Nephron (organoid): ENCODE measurements around the gene FHOD3.
"Not testable (repeated sequence)": the region's sequence is repeated elsewhere in the genome, so short reads cannot be mapped to it uniquely, and the experiment has no call there.

Experiments
- H3K27ac Mint-ChIP-seq, 3 experiments: 2 replicates each; pipeline ENCODE4 v1.8.0; 2020; ENCODE audit warnings: mixed read lengths in 3 of 3, mild to moderate bottlenecking in 2 of 3, moderate library complexity in 1 of 3
- H3K27me3 Mint-ChIP-seq: 2 replicates; pipeline ENCODE4 v1.8.0; 2021; ENCODE audit warnings: low read depth, mild to moderate bottlenecking, moderate library complexity, mixed read lengths
- H3K36me3 Mint-ChIP-seq: 2 replicates; pipeline ENCODE4 v1.8.0; 2020; ENCODE audit warnings: low read depth, mixed read lengths
- H3K4me1 Mint-ChIP-seq: 2 replicates; pipeline ENCODE4 v1.8.0; 2020; ENCODE audit warnings: mixed read lengths
- H3K4me3 Mint-ChIP-seq, 3 experiments: 2 replicates each; pipeline ENCODE4 v1.8.0; 2020; ENCODE audit warnings: mild to moderate bottlenecking in 3 of 3, mixed read lengths in 3 of 3, moderate library complexity in 2 of 3
- H3K9me3 Mint-ChIP-seq: 2 replicates; pipeline ENCODE4 v1.8.0; 2020; ENCODE audit warnings: mixed read lengths
- CTCF ChIP-seq, 3 experiments: fragments of 200-600 bp; sonication (generic); IDR thresholded peaks; one replicate each; pipeline ENCODE4 v1.5.0; 2021; ENCODE audit warnings: antibody characterized with exemption in 3 of 3; ENCODE audit not compliant: unreplicated experiment in 3 of 3

Gene FHOD3

GRCh38 chr18:36813824-36814223, 516.3 kb downstream of the FHOD3 start:
- H3K36me3 Mint-ChIP-seq = peaks cover 42% of the 10 kb centered on the region
- no peak for TF ChIP-seq CTCF (IDR thresholded peaks at IDR 0.05; ENCODE audit: unreplicated experiment in 3 of 3)
- H3K4me1 Mint-ChIP-seq = no peaks in the 10 kb centered on the region
- no peak overlapping the region for H3K27ac Mint-ChIP-seq
- no peak overlapping the region for H3K4me3 Mint-ChIP-seq
- H3K9me3 Mint-ChIP-seq = no peaks in the 10 kb centered on the region
- no peaks in the 10 kb centered on the region for H3K27me3 Mint-ChIP-seq

GRCh38 chr18:36814994-36815393, 517.5 kb downstream of the FHOD3 start:
- no peaks in the 10 kb centered on the region for H3K4me1 Mint-ChIP-seq
- no peaks in the 10 kb centered on the region for H3K9me3 Mint-ChIP-seq
- peaks cover 45% of the 10 kb centered on the region for H3K36me3 Mint-ChIP-seq
- no peak overlapping the region for H3K4me3 Mint-ChIP-seq
- no peak overlapping the region for H3K27ac Mint-ChIP-seq
- H3K27me3 Mint-ChIP-seq = no peaks in the 10 kb centered on the region
- TF ChIP-seq CTCF (IDR thresholded peaks at IDR 0.05; ENCODE audit: unreplicated experiment in 3 of 3) = no peak

GRCh38 chr18:36816096-36816495, 518.6 kb downstream of the FHOD3 start:
- not testable (repeated sequence) for H3K27me3 Mint-ChIP-seq, H3K4me1 Mint-ChIP-seq, H3K4me3 Mint-ChIP-seq, H3K27ac Mint-ChIP-seq, H3K9me3 Mint-ChIP-seq
- peaks cover 47% of the 10 kb centered on the region for H3K36me3 Mint-ChIP-seq

- H3K4me1 Mint-ChIP-seq = no peaks in the 10 kb centered on the region
- no peaks in the 10 kb centered on the region for H3K9me3 Mint-ChIP-seq
- H3K36me3 Mint-ChIP-seq = peaks cover 55% of the 10 kb centered on the region
- no peak overlapping the region for H3K27ac Mint-ChIP-seq
- no peak for TF ChIP-seq CTCF (IDR thresholded peaks at IDR 0.05; ENCODE audit: unreplicated experiment in 3 of 3)
- no peak overlapping the region for H3K4me3 Mint-ChIP-seq
- no peaks in the 10 kb centered on the region for H3K27me3 Mint-ChIP-seq
Observed at GRCh38 chr18:36817039-36817438, 519.5 kb downstream of the FHOD3 start.

GRCh38 chr18:36818652-36819051, 521.1 kb downstream of the FHOD3 start:
- Mint-ChIP-seq H3K4me1 (no peaks in the 10 kb centered on the region), H3K9me3 (no peaks in the 10 kb centered on the region), H3K36me3 (peaks cover 48% of the 10 kb centered on the region), H3K27ac (no peak overlapping the region), H3K4me3 (no peak overlapping the region), H3K27me3 (no peaks in the 10 kb centered on the region)
- TF ChIP-seq CTCF (IDR thresholded peaks at IDR 0.05; ENCODE audit: unreplicated experiment in 3 of 3) = no peak

- H3K4me1 Mint-ChIP-seq = no peaks in the 10 kb centered on the region
- TF ChIP-seq CTCF (IDR thresholded peaks at IDR 0.05; ENCODE audit: unreplicated experiment in 3 of 3) = no peak
- H3K4me3 Mint-ChIP-seq = no peak overlapping the region
- H3K27ac Mint-ChIP-seq = no peak overlapping the region
- H3K36me3 Mint-ChIP-seq = peaks cover 48% of the 10 kb centered on the region
- no peaks in the 10 kb centered on the region for H3K9me3 Mint-ChIP-seq
- H3K27me3 Mint-ChIP-seq = no peaks in the 10 kb centered on the region
Observed at GRCh38 chr18:36819621-36820020, 522.1 kb downstream of the FHOD3 start.
